NCI-H82 treated with DMSO at 0.1 percent for 48 hours (cell line): ENCODE results near the gene CALM1.

Experiments
- DNase-seq: peaks from one replicate; lab custom pipeline; 2025; ENCODE audit not compliant: unreplicated experiment; lab: John Stamatoyannopoulos, UW

CALM1 gene

DNA sequence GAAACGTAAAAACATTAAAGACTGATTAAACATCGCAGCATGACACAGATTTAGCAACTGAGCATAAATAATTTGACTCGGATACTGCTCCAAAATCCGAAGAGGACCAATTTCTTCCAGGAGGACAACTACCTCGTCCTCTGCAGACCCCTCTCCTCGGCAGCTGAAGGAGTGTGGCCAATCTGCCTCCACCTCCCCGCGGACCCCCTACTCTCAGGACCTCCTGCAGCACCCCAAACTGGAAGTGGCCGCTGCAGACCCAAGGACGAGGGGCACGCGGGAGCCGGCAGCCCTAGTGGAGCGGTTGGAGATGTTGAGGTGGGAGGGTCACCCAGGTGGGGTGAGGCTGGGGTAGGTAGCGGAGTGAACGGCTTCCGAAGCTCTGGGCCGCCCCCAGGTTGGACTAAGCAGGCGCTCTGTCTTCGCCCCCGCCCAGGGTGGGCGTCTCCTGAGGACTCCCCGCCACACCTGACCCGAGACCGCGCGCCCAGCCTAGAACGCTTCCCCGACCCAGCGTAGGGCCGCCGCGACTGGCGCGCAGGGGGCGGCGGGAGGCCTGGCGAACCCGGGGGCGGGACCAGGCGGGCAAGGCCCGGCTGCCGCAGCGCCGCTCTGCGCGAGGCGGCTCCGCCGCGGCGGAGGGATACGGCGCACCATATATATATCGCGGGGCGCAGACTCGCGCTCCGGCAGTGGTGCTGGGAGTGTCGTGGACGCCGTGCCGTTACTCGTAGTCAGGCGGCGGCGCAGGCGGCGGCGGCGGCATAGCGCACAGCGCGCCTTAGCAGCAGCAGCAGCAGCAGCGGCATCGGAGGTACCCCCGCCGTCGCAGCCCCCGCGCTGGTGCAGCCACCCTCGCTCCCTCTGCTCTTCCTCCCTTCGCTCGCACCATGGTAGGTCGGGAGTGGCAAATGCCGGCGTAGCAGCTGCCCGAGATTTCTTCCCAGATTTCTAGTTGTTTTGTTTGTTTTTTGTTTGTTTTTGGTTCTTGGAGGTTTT lies at the start of gene CALM1:
TSS of gene CALM1 (plus strand) at position 689 of the 999 bp plus-strand sequence. CDS start at position 891, 202 bp downstream.
- DNase-seq, result peak; percentile 37

DNA sequence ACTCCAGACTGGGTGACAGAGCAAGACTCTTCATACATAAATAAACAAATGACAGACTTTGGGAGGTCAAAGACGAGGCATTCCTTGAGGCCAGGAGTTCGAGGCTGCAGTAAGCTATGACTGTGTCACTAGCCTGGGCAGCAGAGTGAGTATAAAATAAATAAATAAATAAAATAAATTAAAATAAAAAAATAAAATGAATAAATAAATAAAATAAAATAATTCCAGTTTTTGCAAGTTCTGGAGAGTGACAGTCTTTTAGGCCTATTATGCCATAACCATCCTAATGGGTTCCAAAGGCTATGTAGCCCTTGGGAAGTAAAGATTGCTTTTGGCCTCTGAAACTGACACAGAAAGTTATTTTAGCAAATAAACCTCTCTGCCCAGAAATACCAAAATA lies 48.6 kb upstream of the CALM1 start:
- no peak for DNase-seq

DNA sequence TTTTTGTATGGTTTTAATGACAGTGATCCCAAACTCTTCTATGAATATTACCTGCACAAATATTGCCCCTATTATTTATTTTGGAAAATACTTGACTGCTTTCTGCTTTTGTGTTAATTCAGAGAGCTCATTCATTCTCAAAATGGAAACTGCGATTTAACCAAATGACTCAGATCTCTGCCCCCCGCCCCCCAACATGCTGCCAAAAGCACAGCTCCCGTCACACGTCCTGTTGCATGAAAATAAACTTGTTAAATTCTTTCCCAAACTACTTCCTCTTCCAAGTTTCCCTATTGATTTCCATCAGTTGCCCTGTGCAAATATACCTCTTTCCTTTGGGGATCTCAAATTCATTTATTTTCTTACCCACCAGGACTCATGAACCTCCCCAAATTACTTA lies 47.1 kb upstream of the CALM1 start:
- no peak for DNase-seq

DNA sequence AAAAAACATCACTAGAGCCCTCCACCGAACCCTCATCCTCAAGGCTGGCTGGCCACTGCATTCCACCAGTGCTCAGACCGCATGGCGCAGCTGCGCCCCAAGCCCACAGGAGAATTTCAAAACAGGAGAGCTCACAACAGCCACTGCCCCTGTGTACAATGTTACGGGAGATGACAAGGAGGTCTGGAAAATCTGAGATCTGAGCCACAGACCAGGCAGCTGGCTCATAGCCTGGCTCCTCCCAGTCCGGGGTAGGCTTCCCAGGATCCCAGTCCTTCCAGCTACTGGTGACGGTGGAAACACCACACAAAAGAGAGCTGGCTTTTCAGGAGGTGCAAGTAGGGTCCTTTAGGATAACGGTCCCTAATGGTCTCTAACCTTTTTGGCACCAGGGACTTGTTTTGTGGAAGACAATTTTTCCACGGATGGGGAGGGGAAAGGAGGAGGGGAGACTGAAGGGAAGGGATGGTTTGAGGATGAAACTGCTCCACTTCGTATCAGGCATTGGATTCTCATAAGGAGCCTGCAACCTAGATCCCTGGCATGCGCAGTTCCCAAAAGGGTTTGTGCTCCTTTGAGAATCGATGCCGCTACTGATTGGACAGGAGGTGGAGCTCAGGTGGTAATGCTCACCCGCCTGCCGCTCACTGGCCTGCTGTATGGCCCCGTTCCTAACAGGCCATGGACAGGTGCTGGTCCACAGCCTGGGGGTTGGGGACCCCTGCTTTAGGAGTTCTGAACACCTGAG lies 42.1 kb upstream of the CALM1 start:
- DNase-seq, result no peak

DNA sequence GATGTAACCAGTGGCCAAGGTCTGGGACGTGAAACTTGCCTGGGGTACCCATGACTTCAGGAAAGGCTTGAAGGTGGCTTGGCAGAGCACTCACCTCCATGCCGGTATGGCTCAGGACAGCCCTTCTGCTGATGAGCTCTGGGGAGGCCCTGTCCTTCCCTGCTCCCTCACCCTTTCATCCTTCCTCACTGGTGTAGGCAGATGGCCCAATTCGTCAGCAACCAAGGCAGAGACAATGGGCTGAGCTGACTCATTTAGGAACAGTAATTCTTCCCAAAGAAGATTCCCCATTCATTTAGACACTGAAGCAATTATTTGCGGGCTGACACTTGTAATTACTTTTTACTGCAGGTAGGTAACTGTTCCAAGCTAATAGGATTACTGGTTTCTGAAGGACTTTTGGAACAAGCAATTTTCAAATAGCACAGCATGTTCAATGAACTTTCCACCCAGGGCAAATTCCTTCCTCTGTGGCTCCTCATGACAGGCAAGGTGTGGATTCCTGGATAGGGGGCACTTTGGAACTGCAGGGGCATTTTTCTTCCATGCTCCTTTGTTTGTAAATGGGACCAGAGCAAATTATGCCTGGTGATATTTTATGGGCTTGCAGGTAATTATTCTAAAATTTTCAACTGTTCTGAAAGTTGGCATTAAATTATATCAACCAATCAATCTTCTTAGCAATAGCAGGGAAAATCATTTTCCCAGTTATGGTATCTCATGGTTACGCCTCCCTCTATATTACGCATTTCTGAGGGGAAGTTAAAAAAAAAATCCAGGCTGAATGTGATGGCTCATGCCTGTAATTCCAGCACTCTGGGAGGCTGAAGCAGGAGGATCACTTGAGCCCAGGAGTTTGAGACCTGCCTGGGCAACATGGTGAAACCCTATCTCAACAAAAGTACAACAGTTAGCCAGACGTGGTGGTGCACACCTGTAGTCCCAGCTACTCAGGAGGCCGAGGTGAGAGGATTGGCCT lies 41.0 kb upstream of the CALM1 start:
- no peak for DNase-seq

DNA sequence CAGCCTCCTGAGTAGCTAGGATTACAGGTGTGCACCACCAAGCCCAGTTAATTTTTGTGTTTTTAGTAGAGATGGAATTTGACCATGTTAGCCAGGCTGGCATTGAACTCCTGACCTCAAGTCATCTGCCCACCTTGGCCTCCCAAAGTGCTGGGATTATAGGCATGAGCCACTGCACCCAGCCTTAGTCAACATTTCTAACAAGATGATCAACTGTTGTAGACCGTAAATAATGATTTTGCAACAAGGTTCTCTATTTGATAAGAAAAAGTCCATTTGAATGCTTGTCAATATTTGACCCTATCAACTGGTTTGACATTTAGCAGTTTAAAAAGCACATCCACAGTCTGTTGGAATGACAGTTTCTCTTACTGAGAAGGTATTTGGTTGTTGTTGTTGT lies 39.9 kb upstream of the CALM1 start:
- DNase-seq, result no peak

DNA sequence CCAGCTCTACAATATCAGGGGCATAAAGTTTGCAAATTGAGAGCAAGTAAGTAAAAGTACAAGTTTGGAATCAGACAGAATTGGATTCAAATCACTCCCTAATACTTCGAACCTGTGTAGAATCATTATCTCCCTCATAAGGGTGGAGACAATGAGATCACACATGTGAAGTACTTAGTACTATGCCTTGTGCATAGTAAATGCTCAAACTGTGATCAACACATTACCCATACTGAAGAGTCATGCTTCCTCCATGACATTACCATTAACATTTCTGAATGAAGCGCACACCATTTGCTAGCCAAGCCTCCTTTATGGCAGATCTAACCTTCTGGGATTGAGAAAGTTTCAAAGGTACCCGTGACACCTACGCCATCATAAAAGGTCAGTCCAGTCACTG lies 38.5 kb upstream of the CALM1 start:
- no peak for DNase-seq

DNA sequence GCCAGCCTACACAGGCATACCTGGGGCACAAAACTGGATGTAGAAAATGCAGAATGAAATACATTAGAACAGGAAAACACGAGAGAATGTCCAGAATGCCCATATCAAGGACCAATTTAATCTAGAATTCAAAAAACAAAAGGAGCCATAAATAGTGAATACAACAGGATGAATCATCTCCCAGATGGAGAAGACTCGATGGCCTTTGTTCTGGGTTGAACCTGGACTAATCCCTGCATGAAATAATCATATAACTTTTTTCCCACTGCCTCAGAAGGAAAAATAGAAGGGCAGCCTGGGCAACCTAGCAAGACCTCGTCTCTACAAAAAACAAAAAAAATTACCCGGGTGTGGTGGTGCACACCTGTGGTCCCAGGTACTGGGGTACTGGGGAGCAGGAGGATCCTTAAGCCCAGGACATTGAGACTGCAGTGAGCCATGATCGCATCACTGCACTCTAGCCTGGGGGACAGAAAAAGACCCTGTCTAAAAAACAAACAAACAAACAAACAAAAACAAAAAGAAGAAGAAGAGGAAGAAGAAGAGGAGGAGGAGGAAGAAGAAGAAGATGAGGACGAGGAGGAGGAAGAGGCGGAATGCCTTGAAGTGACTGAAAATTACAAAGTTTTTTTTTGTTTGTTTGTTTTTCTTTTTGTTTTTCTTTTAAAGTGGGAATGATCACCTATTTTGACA lies 34.8 kb upstream of the CALM1 start:
- DNase-seq, result no peak

DNA sequence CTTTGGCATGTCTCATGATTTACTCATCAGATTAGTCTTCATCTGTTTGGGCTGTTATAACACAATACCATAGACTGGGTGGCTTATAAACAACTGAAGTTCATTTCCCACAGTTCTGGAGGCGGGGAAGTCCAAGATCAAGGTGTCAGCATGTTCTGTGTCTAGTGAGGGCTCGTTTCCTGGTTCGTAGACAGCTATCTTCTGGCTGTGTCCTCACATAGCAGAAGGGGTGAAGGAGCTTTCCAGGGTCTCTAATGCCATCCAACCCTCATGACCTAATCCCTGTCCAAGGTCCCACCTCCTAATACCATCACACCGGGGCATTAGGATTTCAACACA lies 34.3 kb upstream of the CALM1 start:
- DNase-seq, result no peak

DNA sequence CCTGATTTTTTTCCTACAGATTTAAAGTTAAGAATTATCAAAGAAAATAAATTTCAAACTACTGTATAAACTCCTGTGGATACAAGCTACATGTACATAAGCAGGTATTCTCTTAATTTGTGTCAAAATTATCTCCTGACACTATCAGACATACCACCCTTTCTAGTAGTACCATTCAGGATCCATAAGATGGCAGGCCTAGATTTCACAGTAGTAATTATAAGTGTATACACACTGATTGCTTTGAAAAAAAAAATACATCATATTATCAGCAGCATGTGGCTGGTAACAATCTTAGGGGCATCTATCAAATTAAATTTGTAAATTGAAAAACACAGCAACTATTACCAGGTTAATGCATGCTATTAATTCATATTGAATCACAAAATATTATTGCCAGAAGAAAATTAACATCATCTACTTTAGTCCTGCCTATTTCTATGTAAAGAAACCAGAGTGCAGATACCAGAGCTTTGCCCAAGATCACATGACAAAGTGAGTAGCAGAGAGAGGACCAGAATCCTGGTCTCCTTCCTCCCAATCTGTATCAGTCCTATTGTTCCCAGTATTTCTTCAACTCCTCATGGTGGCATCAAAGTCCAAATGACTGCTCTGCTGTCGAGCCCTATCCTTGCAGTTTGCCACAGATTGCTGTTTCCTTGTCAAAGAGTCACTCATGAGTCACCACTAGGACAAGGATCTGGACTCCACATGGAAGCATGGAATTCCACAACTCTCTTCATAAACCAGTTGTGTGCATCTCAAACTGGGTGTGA lies 27.7 kb upstream of the CALM1 start:
- DNase-seq, result no peak

DNA sequence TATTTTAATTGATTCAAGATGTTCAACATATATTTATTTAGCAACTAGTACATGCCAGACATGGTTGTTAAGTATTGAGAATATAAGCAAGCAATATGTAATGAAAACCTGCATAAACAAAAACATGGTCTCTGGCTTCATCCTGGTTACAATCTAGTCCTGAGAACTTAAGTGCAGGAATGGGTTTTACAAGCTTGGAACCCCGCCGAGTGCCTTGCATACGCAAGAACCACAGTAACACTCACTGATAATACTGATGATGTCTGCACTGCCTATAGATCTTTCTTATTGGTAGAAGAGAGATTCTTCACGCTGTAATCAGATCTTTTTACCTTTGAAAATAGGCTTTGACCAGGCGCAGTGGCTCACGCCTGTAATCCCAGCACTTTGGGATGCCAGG lies 22.9 kb upstream of the CALM1 start:
- no peak for DNase-seq

DNA sequence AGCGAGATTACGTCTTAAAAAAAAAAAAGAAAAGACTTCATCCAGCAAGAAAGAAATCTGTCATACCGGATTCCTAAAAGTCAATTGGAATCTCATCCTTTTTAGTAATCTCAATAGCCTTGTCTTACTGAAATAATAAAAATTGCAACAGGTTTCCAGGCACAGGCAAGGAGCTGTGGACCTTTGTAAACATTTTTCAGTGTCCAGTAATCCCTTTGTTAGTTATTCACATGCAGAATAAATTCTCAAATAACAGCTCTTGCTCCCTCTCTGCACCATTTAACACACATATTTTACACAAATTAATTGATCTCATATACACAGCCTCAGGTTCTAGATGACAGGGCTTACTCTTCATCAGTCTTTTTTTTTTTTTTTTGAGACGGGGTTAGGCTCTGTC lies 22.0 kb upstream of the CALM1 start:
- DNase-seq, result no peak

DNA sequence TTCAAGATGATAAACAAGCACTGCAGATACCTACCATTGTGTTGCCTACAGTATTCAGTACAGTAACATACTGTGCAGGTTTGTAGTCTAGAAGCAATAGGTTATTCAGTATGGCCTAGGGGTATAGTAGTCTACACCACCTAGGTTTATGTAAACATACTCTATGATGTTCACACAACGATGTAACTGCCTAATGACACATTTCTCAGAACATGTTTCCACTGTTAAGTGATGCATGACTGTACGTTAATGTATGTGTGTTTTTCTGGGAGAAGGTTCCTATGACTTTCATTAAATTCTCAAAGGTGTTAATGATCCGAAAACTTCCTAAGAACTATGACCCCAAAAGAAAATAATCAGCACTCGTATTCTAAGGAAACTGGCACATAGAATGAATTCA lies 20.9 kb upstream of the CALM1 start:
- no peak for DNase-seq

DNA sequence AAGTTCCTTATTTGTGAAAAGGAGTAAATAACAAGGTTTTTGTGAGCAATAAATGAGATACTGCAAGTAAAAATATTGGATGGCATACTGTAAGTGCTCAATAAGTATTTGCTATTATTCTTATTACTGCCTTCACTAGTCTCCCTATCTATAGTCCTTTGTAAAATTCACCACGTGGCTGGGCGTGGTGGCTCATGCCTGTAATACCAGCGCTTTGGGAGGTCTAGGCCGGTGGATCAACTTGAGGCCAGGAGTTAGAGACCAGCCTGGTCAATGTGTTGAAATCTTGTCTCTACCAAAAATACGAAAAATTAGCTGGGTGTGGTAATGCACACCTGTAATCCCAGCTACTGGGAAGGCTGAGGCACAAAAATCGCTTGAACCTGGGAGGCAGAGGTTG lies 18.6 kb upstream of the CALM1 start:
- no peak for DNase-seq

DNA sequence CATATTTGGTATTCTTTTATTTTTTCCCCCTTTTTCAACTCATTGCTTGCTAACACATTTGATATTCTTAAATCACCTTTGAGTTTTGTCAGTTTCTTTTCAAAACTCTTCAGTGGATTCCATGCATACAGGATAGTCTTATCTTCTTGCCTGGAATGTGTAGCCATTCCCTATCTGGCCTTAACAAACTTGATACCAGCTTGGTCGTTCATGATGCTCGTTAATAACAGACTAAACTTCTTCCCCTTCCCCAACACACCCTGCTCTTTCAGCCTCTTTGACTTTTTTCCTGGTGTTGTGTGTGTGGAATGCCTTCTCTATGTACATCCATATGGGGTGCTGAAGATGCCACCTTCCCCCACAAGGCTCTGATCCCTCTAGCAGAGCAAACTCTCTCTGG lies 17.7 kb upstream of the CALM1 start:
- DNase-seq, result no peak

DNA sequence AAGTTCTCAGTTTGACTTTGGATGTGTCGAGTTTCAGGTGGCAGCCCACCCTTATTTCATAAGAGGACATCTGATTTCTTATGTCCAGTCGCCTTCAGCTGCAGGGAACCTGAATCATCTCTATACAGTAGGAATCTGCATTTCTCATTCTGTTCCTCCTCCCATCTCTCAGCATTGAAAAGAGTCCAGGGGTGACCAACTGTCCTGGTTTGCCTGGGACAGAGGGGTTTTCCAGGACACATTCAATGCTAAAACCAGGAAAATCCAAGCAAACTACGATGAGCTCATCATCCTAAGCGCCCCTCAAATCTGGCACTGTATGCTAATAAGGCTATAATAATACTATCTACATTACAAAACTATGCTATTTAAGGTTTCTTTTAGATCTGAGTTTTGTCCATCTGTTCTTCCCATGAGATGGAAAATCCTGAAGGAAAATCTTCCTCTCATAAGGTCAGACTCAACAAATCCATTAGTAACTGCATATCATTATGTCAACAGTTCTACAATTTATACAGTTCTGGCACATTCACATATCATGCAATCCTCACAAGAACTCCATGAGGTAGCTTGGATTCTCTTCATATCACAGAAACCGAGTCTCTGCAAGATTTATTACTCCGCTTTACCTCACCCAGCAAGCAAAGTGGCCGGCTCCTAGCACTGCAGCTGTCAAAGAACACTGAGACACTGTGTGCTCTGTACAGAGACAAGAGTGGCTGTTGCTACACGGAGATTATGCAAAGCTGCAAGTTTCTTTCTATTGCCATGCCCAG lies 15.6 kb upstream of the CALM1 start:
- DNase-seq, result no peak

DNA sequence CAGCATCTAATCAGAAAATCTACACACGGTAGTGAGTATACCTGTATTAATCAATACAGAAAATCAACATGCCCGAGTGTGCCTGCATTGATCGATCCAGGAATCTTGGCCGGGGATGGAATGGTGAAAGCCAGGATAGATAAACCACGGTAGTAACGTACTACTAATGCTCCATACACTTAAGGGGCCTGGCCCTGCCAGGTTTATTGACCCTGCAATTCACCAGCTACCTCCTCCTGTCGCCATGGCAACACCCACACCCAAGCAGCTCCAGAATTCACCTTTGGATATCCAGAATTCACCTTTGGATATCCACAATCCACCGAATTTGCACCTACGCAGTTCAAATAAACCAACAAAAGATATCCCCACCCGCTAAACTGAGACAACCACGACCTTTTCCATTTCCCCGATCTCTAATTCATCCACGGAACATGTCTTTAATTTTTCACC lies 14.8 kb upstream of the CALM1 start:
- DNase-seq, result no peak

DNA sequence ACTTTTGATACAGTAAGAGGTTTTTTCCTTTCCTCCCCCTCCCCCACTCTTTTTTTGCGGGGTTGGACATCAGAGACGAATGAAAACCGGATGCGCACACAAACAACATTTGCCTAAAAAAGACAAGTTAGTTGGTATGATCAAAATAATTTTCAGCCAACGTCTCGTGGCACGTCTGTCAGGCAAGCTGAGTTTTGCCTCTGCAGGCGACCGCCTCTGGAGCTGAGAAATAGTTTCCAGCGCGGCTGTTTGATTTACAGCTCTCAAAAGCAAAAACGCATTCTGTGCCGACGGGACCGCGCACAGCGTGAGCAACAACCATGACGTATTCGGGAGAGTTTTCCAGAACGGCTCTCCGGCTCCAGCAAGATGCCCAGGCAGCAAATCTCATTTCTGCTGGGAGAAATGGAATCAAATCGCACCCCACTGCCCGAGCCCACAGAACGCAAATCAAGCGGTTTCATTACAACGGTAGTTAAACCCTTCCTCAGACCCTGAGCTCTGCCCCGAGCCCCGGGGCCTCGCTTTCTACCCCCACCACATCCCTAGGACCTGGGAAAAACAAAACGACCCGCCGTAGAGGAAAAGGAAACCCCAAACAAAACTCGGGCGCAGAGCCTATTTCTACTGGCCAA lies 14.2 kb upstream of the CALM1 start:
- no peak for DNase-seq
